ENCODE data around the gene CHMP4A. TPM values are rescaled to one million over a fixed set of nuclear protein-coding genes. Genes with fewer than 3 reads are reported as not detected.

CHMP4A gene
- total and polyA plus RNA-seq, 9 of the 15 experiments (the other 6 are each of a cell fraction or from before 2014, with no cell fraction given): 28.8 to 104 (median 52.7) TPM

DNA sequence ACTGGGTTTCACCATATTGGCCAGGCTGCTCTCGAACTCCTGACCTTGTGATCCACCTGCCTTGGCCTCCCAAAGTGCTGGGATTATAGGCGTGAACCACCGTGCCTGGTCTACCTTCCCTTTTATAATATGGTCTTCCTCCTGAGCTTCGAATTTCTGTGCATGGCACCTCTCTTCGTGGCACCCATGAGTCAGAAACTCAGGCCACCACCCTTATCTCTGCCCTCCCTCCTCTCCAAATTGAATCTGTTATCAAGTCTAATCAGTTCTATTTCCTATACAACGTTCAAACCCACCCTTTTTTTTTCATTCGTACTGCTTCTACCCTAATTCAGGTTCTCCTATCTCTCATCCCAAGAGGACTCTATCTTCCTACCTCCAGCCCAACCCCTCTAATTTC, 34.1 kb upstream of the CHMP4A start:
- H3K36me3 ChIP-seq (ENCODE audit: control insufficient read depth, insufficient read depth, low read length): no peaks in the 10 kb centered on the region; the same call in 2 of the 3 replicates
- no TSS peak for BruUV-seq (replicated peaks)
- ChIA-PET CTCF (ENCODE audit: low intra/inter-chr PET ratio) (interaction anchor here (0.7 kb wide), 1 partner anchor 144 kb away, joined by 4 read pairs; no protein-coding TSS in a partner anchor), POLR2A (interaction anchor here (0.8 to 1.1 kb wide), 2 partner anchors 10 to 16 kb away, joined by 4 to 5 read pairs; no protein-coding TSS in a partner anchor)
- no peak for ATAC-seq
- H3K9me3 ChIP-seq (replicated peaks; ENCODE audit: control insufficient read depth, insufficient read depth, low read depth, low read length): no peaks in the 10 kb centered on the region
- 14% methylated on average over 5 of the region's 7 CpGs for WGBS (ENCODE audit: insufficient coverage, low coverage, missing lambda C conversion rate)
- FAIRE-seq: no peak
- in situ Hi-C loops (cut with MboI): loop anchor here (10.0 kb wide), 1 partner anchor 187 kb away; no protein-coding TSS in a partner anchor
- H4K20me1 ChIP-seq (replicated peaks; ENCODE audit: control insufficient read depth, insufficient read depth, low read length): no peaks in the 10 kb centered on the region
- H3K27me3 ChIP-seq (ENCODE audit: control insufficient read depth in 2 of 2, insufficient read depth in 2 of 2, low read length in 2 of 2): no peaks in the 10 kb centered on the region
- no peak overlapping the region for H3K4me2 ChIP-seq (ENCODE audit: insufficient read depth, low read length)
- DNase-seq (ENCODE audit: extremely low read depth in 1 of 4, low spot score in 3 of 4): no peak
- H3K79me2 ChIP-seq (ENCODE audit: control insufficient read depth, insufficient read depth, low read length): no peaks in the 10 kb centered on the region
- no peaks in the 10 kb centered on the region for H3K9me1 ChIP-seq (ENCODE audit: control insufficient read depth, insufficient read depth, low read length)
- TF ChIP-seq, protein P1, sequence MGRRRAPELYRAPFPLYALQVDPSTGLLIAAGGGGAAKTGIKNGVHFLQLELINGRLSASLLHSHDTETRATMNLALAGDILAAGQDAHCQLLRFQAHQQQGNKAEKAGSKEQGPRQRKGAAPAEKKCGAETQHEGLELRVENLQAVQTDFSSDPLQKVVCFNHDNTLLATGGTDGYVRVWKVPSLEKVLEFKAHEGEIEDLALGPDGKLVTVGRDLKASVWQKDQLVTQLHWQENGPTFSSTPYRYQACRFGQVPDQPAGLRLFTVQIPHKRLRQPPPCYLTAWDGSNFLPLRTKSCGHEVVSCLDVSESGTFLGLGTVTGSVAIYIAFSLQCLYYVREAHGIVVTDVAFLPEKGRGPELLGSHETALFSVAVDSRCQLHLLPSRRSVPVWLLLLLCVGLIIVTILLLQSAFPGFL (CRISPR knock-in tag; IDR thresholded peaks at IDR 0.05): no peak
- TF ChIP-seq DPF2 (IDR thresholded peaks at IDR 0.05): 0 out of 2 replicates have a peak, but pooled peaks have one; percentile 20
- no peak overlapping the region for H3K27ac ChIP-seq (ENCODE audit: extremely low read depth, low read depth, low read length)
- H3K9ac ChIP-seq (ENCODE audit: insufficient read depth in 1 of 2, low read depth in 2 of 2, low read length in 2 of 2): no peak overlapping the region
- no peak overlapping the region for H2AFZ ChIP-seq (ENCODE audit: low read depth, low read length)
- H3K4me1 ChIP-seq (replicated peaks in 1 of 2; ENCODE audit: control insufficient read depth in 2 of 2, insufficient read depth in 2 of 2, low read length in 2 of 2): peaks cover 4 to 9% of the 10 kb centered on the region in 2 experiments; a peak in 4 of 5 replicates
- no peak overlapping the region for H3K4me3 ChIP-seq
- intact Hi-C loops (cut with micrococcal nuclease): no loop called here

DNA sequence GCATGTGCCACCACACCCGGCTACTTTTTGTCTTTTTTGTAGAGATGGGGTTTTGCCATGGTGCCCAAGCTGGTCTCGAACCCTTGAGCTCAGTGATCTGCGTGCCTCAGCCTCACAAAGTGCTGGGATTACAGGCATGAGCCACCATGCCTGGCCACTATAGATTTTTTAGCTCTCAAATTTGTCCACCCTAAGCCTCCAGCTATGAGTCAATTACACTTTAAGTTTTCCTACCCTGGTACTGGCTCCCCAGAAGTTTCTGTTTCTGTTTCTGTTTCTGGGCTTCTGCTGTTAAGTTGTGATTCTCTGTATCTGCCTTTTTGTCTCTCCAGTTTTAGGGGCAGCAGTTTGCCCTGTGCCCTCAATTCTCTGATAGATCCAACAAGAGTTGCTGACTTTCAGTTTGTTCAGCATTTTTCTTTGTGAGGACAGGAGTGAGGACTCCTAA, 33.5 kb upstream of the CHMP4A start:
- FAIRE-seq: no peak
- no CpG with 5 or more reads among the region's 3 CpGs for WGBS (ENCODE audit: insufficient coverage, low coverage, missing lambda C conversion rate)
- H3K27me3 ChIP-seq (ENCODE audit: control insufficient read depth in 2 of 2, insufficient read depth in 2 of 2, low read length in 2 of 2): no peaks in the 10 kb centered on the region
- BruUV-seq (replicated peaks): no TSS peak
- H3K27ac ChIP-seq (ENCODE audit: extremely low read depth, low read depth, low read length): no peak overlapping the region
- H3K79me2 ChIP-seq (ENCODE audit: control insufficient read depth, insufficient read depth, low read length): peaks cover 3% of the 10 kb centered on the region; the same call in 2 of the 3 replicates
- no peak for ATAC-seq
- H3K4me2 ChIP-seq (ENCODE audit: insufficient read depth, low read length): no peak overlapping the region
- ChIA-PET POLR2A (interaction anchor here (0.9 to 1.1 kb wide), 2 partner anchors 17 to 25 kb away, joined by 3 to 5 read pairs; partner anchors contain the start of gene RABGGTA), CTCF (ENCODE audit: low intra/inter-chr PET ratio) (interaction anchor here (0.6 kb wide), 1 partner anchor 84 kb away, joined by 4 read pairs; no protein-coding TSS in a partner anchor)
- no peaks in the 10 kb centered on the region for H3K9me1 ChIP-seq (ENCODE audit: control insufficient read depth, insufficient read depth, low read length)
- H2AFZ ChIP-seq (ENCODE audit: low read depth, low read length): no peak overlapping the region
- TF ChIP-seq ZC3H8 (IDR thresholded peaks at IDR 0.05) (no peak), IRF2 (CRISPR knock-in tag; IDR thresholded peaks at IDR 0.05) (no peak), ZNF316 (IDR thresholded peaks at IDR 0.05) (peak; percentile 25; the same call in 1 of the 2 replicates), ZNF766 (CRISPR knock-in tag; conservative IDR thresholded peaks at IDR 0.05) (no peak), C11orf30 (IDR thresholded peaks at IDR 0.05; ENCODE audit: low read depth) (0 out of 2 replicates have a peak, but pooled peaks have one; percentile 24)
- TF ChIP-seq, protein P2, sequence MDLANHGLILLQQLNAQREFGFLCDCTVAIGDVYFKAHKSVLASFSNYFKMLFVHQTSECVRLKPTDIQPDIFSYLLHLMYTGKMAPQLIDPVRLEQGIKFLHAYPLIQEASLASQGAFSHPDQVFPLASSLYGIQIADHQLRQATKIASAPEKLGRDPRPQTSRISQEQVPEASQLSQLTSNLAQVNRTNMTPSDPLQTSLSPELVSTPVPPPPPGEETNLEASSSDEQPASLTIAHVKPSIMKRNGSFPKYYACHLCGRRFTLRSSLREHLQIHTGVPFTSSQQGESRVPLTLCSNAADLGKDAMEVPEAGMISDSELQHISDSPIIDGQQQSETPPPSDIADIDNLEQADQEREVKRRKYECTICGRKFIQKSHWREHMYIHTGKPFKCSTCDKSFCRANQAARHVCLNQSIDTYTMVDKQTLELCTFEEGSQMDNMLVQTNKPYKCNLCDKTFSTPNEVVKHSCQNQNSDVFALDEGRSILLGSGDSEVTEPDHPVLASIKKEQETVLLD (IDR thresholded peaks at IDR 0.05): no peak
- no peak overlapping the region for H3K4me3 ChIP-seq
- no peak overlapping the region for H3K9ac ChIP-seq (ENCODE audit: insufficient read depth in 1 of 2, low read depth in 2 of 2, low read length in 2 of 2)
- no peaks in the 10 kb centered on the region; the same call in 2 of the 3 replicates for H3K36me3 ChIP-seq (ENCODE audit: control insufficient read depth, insufficient read depth, low read length)
- no peak for DNase-seq (ENCODE audit: extremely low read depth in 1 of 4, low spot score in 3 of 4)
- H3K4me1 ChIP-seq (replicated peaks in 1 of 2; ENCODE audit: control insufficient read depth in 2 of 2, insufficient read depth in 2 of 2, low read length in 2 of 2): peaks cover 9 to 10% of the 10 kb centered on the region in 2 experiments; a peak in 4 of 5 replicates
- no peaks in the 10 kb centered on the region; the same call in 1 of the 2 replicates for H4K20me1 ChIP-seq (replicated peaks; ENCODE audit: control insufficient read depth, insufficient read depth, low read length)
- H3K9me3 ChIP-seq (replicated peaks; ENCODE audit: control insufficient read depth, insufficient read depth, low read depth, low read length): no peaks in the 10 kb centered on the region
- intact Hi-C loops (cut with micrococcal nuclease): no loop called here
- in situ Hi-C loops (cut with MboI): loop anchor here (10.0 kb wide), 1 partner anchor 188 kb away; no protein-coding TSS in a partner anchor

Measured in K562 (cell line).